PC-3 (cell line): Measurements from ENCODE around the gene NOX4. TPM values are rescaled to one million over a fixed set of nuclear protein-coding genes. Genes with fewer than 3 reads are reported as not detected.

ENCODE experiments used
- ATAC-seq: fragments of 200-7000 bp; cut with Tn5 transposase; 2 replicates; pipeline ENCODE4 v1.9.1; 2020; ENCODE audit warnings: mild to moderate bottlenecking, moderate library complexity
- BruUV-seq: library from RNA; stranded (reverse); fragments of 400-500 nt; replicated peaks from 2 replicates; lab custom pipeline; 2021; lab: Mats Ljungman, UMichigan
- CTCF ChIA-PET: fragments of 300-600 bp; sonication (Branson Sonifier 250); formaldehyde crosslinking; loops from one replicate; lab custom pipeline; 2022; ENCODE audit warnings: antibody characterized with exemption; lab: Charles Lee
- POLR2A ChIA-PET: fragments of 300-600 bp; sonication (Branson Sonifier 250); formaldehyde crosslinking; loops from one replicate; lab custom pipeline; 2022; ENCODE audit warnings: antibody characterized with exemption; ENCODE audit not compliant: unreplicated experiment; lab: Charles Lee
- DNase-seq: peaks from one replicate; pipeline ENCODE4 v3.0.0-alpha.2; 2015
- H2AFZ ChIP-seq: fragments of 300-600 bp; sonication (generic); 2 replicates; pipeline ENCODE4 v1.6.0; 2016; ENCODE audit warnings: antibody characterized with exemption, low read length
- H3F3A ChIP-seq: fragments of 300-600 bp; sonication (generic); one replicate; pipeline ENCODE4 v1.6.0; 2017; ENCODE audit warnings: antibody characterized with exemption, low read length, control low read depth, mild to moderate bottlenecking; ENCODE audit not compliant: unreplicated experiment
- H3K27ac ChIP-seq: fragments of 300-600 bp; sonication (generic); 2 replicates; pipeline ENCODE4 v1.5.1; 2016; ENCODE audit warnings: mild to moderate bottlenecking, low read length
- H3K27me3 ChIP-seq: fragments of 300-600 bp; sonication (generic); 2 replicates; pipeline ENCODE4 v1.6.1; 2016; ENCODE audit warnings: low read length, mixed read lengths
- H3K36me3 ChIP-seq: fragments of 300-600 bp; sonication (generic); 2 replicates; pipeline ENCODE4 v1.6.1; 2016; ENCODE audit warnings: low read depth, mixed run types, low read length, mixed read lengths
- H3K4me1 ChIP-seq: fragments of 300-600 bp; sonication (generic); 2 replicates; pipeline ENCODE4 v1.5.1; 2016; ENCODE audit warnings: low read length; ENCODE audit not compliant: insufficient read depth
- H3K4me2 ChIP-seq: fragments of 300-600 bp; sonication (generic); 2 replicates; pipeline ENCODE4 v1.6.0; 2016; ENCODE audit warnings: low read length
- H3K4me3 ChIP-seq: fragments of 300-600 bp; sonication (generic); 2 replicates; pipeline ENCODE4 v1.5.1; 2016; ENCODE audit warnings: mild to moderate bottlenecking, low read length, mixed read lengths
- H3K79me2 ChIP-seq: fragments of 300-600 bp; sonication (generic); 2 replicates; pipeline ENCODE4 v1.6.1; 2017; ENCODE audit warnings: low read length, mixed read lengths
- H3K9ac ChIP-seq: fragments of 300-600 bp; sonication (generic); 2 replicates; pipeline ENCODE4 v1.6.0; 2016; ENCODE audit warnings: mild to moderate bottlenecking, low read length
- H3K9me2 ChIP-seq: fragments of 300-600 bp; sonication (generic); replicated peaks from 2 replicates; pipeline ENCODE4 v1.6.1; 2016; ENCODE audit warnings: mixed run types, low read length, mixed read lengths
- H3K9me3 ChIP-seq: fragments of 300-600 bp; sonication (generic); 2 replicates; pipeline ENCODE4 v1.6.1; 2016; ENCODE audit warnings: low read length, mixed read lengths
- H4K20me1 ChIP-seq: fragments of 300-600 bp; sonication (generic); 2 replicates; pipeline ENCODE4 v1.6.1; 2016; ENCODE audit warnings: low read length, mixed read lengths
- CTCF ChIP-seq: fragments of 300-600 bp; sonication (generic); conservative IDR thresholded peaks from 2 replicates; pipeline ENCODE4 v1.5.1; 2017; ENCODE audit warnings: antibody characterized with exemption, low read depth, mild to moderate bottlenecking, low read length
- EZH2 ChIP-seq: fragments of 300-600 bp; sonication (generic); IDR thresholded peaks from one replicate; pipeline ENCODE4 v1.6.1; 2017; ENCODE audit warnings: antibody characterized with exemption, mild to moderate bottlenecking, low read length; ENCODE audit not compliant: unreplicated experiment
- EZH2phosphoT487 ChIP-seq: fragments of 300-600 bp; sonication (generic); IDR thresholded peaks from 2 replicates; pipeline ENCODE4 v1.6.1; 2018; ENCODE audit warnings: mild to moderate bottlenecking, antibody characterized with exemption, low read length, borderline replicate concordance
- intact Hi-C: fragments of 100-400 bp; cut with micrococcal nuclease; formaldehyde crosslinking; loops from 2 replicates; pipeline ENCODE4 v1.9.0; 2023
- total RNA-seq: library from RNA; depleted of rRNA; stranded (reverse); fragments of >200 nt; gene quantifications from 2 replicates; pipeline ENCODE4 v1.2.3, GENCODE V29; 2014

Gene NOX4
- total RNA-seq, 1 experiment from 2014 or later, result not detected

GRCh38 chr11:89447845-89448244 is 43.3 kb downstream of the NOX4 start:
- Histone ChIP-seq H3K27me3 (0 out of 2 replicates have a peak, but pooled peaks cover 9% of the 10 kb centered on the region), H3K9ac (no peak overlapping the region), H3K79me2 (no peaks in the 10 kb centered on the region), H4K20me1 (no peaks in the 10 kb centered on the region), H2AFZ (no peak overlapping the region), H3K4me1 (no peaks in the 10 kb centered on the region), H3K4me3 (no peak overlapping the region), H3K36me3 (no peaks in the 10 kb centered on the region), H3F3A (no peaks in the 10 kb centered on the region), H3K27ac (no peak overlapping the region), H3K9me3 (no peaks in the 10 kb centered on the region), H3K4me2 (no peak overlapping the region), H3K9me2 (no peaks in the 10 kb centered on the region)
- ChIA-PET CTCF (no interaction called here), POLR2A (no interaction called here)
- TF ChIP-seq EZH2, result no peak
- TF ChIP-seq EZH2phosphoT487, result no peak
- no peak for TF ChIP-seq CTCF
- no peak for DNase-seq
- no peak for ATAC-seq
- intact Hi-C loops, result no loop called here
- BruUV-seq, result no TSS peak

- Histone ChIP-seq H3K4me1 (no peaks in the 10 kb centered on the region), H3K4me2 (no peak overlapping the region), H3K27me3 (peaks cover 24% of the 10 kb centered on the region), H4K20me1 (no peaks in the 10 kb centered on the region), H3K4me3 (no peak overlapping the region), H3K9me3 (no peaks in the 10 kb centered on the region), H2AFZ (no peak overlapping the region), H3K9me2 (no peaks in the 10 kb centered on the region), H3K36me3 (no peaks in the 10 kb centered on the region), H3K9ac (no peak overlapping the region), H3K79me2 (no peaks in the 10 kb centered on the region), H3K27ac (no peak overlapping the region), H3F3A (no peaks in the 10 kb centered on the region)
- ChIA-PET POLR2A (no interaction called here), CTCF (no interaction called here)
- DNase-seq, result no peak
- no peak for TF ChIP-seq EZH2phosphoT487
- TF ChIP-seq EZH2, result no peak
- no peak for TF ChIP-seq CTCF
- ATAC-seq, result no peak
- BruUV-seq, result no TSS peak
- intact Hi-C loops, result no loop called here
These were observed 47.5 kb downstream of the NOX4 start for GRCh38 chr11:89443361-89444322.

- Histone ChIP-seq H3K9me2 (no peaks in the 10 kb centered on the region), H3K79me2 (no peaks in the 10 kb centered on the region), H3K36me3 (no peaks in the 10 kb centered on the region), H3F3A (no peaks in the 10 kb centered on the region), H4K20me1 (no peaks in the 10 kb centered on the region), H3K4me2 (no peak overlapping the region), H3K4me3 (no peak overlapping the region), H2AFZ (no peak overlapping the region), H3K27ac (no peak overlapping the region), H3K9ac (no peak overlapping the region), H3K9me3 (no peaks in the 10 kb centered on the region), H3K27me3 (peaks cover 20% of the 10 kb centered on the region), H3K4me1 (no peaks in the 10 kb centered on the region)
- ChIA-PET CTCF (no interaction called here), POLR2A (no interaction called here)
- BruUV-seq, result no TSS peak
- TF ChIP-seq CTCF, result no peak
- TF ChIP-seq EZH2phosphoT487, result no peak
- TF ChIP-seq EZH2, result no peak
- DNase-seq (no peak), ATAC-seq (no peak)
- intact Hi-C loops, result no loop called here
These were observed 48.4 kb downstream of the NOX4 start for GRCh38 chr11:89442801-89443200.
